Activated CD4-positive, CD25-positive, alpha-beta regulatory T cell treated with anti-CD3 and anti-CD28 coated beads, Interleukin-2, amount 50 U/mL, for 72 hours (primary cell): ENCODE data around the gene ADTRP.
"Not testable (repeated sequence)": the region's sequence is repeated elsewhere in the genome, so short reads cannot be mapped to it uniquely, and the experiment has no call there.

Source experiments
- DNase-seq: peaks from one replicate; pipeline ENCODE4 v3.0.0; 2021

ADTRP gene

DNA sequence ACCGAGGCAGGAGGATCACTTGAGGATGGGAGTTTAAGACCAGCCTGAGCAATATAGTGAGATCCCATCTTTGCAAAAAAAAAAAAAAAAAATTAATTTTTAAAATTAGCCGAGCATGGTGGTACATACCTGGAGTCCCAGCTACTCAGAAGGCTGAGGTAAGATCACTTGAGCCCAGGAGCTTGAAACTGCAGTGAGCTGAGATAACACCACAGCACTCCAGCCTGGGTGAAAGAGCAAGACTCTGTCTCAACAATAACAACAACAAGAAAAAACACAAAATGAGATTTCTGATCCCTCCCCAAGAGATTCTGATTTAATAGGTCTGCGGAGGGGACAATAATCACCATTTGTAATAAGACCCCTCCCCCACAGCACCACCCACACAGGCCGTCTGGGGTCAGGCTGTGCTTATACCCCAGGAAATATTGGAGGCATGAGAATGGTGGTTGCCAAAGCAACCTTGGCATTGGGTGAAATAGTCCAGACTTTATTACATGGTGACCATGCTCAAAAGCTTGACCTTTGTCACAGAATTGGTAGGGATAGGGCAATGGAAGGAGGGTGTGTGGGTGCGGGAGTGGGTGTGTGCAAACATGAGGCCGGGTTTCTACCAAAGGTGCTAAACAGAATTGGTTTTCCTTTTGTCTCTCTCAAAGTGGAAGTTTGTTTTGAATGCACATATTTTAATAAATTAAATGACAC lies 24.4 kb upstream of the ADTRP start:
- no peak for DNase-seq

DNA sequence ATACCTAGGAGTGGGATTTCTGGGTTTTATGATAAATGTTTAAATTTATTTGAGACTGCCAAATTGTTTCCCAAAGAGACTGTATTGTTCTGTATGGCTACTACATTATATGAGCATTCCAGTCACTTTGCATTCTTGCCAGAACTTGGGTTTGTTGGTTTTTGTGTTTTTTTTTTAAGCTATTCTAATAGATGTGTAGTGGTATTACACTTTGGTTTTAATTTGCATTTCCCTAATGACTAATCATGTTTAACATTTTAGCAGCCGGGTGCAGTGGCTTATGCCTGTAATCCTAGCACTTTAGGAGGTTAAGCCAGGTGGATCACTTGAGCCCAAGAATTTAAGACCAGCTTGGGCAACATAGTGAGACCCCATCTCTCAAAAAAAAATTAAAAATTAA lies 21.9 kb upstream of the ADTRP start:
- DNase-seq = not testable (repeated sequence)

DNA sequence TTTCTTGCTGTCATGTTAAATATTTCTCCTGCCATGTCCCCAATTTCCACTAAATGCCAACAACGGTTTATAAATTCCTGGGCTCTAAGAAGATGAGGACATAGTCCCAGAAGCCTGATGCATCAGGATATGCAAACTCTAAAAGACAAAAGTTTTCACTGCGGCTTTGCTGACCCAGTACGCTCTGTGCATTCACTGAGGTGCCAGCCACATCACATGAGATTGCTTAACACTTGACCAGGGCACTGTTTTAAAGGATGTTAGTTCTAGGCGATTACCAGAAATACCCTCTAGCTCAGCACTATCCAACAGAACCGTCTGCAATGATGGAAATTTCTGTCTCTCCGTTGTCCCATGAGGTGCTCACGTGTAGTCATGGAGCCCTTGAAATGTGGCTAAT lies 19.9 kb upstream of the ADTRP start:
- no peak for DNase-seq

DNA sequence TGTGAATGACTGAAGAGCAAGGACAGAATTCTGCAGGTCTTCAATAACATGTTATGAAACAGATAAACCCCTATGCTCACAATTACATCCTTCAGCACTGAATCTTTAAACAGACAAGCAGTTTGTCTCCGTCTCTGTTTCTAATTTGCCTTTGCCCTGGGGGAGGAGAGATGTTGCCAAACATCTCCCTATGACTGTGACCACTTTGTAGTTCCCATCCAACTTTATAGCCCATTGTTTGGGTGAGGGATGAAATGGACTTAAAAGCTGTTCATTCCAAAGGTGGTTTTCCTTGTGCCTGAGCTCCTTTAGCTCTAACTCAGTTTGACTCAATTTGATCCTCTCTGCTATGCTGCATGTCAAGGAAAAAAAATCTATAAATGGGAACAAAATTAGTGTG lies 19.5 kb upstream of the ADTRP start:
- no peak for DNase-seq

DNA sequence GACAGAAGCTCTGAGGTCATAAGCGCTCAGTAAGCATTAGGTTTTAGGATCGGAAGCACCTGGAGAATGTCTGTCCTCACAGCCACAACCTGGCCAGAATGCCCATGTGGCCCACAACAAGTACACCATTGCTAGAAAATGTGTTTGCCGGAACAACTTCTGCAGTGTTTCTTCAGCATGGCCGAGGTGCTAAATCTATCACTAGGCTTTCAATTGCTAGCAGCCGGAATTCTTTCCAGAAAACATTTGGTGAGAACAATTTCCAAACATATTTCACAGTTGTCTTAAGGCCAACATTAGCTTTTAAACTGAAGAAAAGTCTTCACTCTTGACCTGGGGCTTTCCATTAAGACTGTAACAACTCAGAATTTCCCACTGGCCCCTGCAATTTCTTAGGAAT lies 18.2 kb upstream of the ADTRP start:
- no peak for DNase-seq

DNA sequence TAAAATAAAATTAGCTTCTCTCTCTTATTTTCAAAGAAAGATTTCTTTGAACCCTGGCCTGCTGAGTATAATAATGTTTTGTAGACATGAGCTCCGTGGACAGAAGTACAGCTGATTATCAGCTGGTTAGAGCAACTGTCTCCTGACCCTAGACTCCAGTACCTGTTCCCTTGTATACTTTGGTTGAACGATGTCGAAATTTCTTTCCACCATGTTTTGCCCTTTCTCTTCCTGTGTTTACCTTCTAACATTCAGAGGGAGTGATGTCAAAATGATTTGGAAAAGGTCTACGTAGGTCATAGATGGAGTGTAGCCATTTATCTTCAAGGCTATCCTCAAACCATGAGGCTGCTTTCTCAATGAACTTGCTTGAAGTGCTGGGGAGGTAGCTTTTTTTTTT lies 16.8 kb upstream of the ADTRP start:
- DNase-seq = no peak

DNA sequence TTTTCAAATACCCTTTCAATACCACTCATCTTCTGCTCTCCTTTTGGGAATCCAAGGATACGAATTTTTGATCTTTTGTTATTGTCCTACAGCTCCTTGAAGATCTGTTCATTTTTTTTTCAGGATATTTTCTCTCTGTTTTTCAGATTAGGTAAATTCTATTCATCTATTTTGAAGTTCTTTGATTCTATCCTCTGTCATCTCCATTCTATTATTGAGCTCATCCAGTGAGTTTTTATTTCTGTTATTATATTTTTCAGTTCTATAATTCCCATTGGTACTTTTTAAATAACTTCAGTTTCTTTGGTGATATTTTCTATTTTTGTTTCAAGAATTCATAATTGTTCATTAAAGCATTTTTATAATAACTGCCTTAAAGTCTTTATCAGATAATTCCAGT lies 14.7 kb upstream of the ADTRP start:
- no peak for DNase-seq

DNA sequence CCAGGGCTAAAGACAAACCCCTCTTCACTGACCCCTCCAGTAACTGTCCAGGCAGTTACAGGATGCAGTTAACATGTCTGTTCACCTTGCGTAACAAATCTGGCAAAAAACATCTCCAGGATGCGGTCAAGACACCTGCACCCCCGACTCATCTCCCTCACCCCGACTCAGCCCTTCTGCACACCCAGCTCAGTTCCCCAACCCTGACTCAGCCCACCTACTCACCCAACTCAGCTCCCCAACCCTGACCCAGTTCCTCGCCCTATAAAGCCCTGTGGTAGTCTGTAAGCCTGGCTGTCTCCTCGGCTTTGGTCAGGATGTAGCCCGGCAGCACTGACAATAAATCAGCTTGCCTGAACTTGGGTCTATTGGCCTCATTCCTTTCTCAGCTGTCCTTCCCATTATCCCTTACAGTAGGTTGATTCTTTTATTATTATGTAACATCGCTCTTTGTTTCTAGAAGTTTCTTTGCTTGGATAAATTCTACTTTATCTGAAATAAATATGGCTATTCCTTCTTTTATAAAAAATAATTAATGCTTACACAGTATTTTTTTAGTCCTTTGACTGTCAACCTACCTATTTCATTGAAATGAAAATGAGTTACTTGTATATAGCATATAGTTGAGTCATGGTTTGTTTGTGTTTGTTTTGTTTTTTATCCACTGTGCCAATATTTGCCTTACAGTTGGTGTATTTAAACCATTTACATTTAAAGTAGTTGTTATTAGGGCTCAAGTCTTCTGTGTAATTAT lies 12.9 kb upstream of the ADTRP start:
- DNase-seq = no peak

DNA sequence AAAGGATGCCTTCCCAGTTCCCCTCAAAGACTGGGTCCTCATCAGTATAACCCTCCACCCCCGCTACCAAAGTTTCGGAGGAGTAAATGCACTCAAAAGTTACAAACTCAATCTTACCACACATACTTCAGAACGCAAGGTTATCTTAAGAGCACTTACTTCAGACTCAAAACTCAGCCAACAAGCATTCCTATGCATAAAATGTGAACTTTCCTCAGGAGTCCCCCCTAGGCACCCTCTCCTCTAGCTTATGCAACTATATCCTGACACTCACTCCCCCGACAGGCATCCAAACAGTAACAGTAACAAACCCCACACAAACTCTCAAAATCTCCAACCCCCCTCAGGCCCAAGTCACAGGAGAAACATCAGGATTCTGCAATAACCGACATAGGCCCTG lies 11.1 kb upstream of the ADTRP start:
- DNase-seq = no peak

DNA sequence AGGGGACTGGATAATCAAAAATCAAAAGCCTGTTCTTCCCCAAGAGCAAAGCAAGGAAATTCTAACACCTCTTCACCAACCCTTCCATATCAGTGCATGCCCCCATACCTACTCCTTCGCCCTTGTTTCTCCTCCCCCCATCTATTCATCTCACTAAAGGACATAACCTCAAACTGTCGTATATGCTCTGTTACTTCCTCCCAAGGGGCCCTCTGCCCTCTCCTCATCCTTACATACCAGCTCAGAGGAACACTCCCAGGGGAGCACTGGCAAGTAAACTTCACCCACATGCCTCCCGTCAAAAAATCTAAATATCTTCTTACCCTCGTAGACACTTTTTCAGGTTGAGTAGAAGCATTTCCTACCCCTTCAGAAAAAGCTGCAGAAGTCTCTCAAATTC lies 9.4 kb upstream of the ADTRP start:
- no peak for DNase-seq

DNA sequence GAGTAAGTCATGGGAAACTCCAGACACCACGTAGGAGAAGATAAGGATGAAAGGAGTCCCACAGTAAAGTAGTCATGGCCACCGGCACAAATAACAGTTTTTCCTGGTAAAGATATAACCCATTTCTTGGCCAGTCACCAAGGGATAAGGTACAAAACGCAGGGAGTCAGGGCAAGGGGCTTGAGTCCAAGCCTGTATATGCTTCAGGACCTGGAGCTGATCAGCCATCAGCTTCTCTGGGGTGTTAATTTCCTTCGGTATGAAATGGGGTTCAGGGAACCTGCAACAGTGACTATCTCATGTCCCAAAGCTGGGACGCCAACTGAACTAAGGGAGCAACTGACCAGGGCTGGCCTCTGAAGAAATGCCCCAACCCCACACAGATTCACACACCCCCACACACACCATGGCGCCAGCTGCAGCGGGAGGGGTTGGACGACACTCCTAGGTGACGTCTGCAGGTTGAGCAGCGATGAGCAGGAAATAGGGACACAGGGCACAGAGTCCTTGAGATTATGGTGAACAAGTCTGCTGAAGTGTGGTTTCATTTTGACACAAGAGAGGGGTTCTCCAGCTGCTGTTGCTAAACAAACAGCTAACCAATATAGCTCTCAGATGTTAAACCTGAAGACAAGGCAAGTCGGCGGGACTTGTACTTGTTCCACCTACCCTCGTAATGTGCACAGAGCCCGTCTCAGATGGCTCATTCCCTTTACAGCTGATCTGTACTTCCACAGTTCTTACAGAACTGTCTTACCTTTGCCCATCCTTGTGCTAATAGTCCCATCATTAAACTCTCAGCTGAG lies 7.4 kb upstream of the ADTRP start:
- DNase-seq = peak; percentile 52

DNA sequence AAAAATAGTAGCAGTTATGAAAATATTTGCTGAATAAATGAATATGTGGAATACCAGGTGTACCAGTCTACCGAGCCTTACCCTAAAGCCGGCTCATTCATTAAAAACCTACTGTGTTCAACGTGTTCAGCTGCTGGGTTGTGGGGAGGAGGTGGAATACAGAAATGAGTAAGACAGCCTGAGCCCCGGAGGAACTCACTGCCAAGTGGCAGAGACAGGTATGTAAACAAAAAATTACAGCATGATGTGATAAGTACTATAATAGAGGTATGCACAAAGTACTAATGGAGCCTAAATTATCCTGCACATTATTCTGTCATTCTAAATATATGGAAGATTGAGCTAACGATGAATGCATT lies 6.8 kb upstream of the ADTRP start:
- no peak for DNase-seq

DNA sequence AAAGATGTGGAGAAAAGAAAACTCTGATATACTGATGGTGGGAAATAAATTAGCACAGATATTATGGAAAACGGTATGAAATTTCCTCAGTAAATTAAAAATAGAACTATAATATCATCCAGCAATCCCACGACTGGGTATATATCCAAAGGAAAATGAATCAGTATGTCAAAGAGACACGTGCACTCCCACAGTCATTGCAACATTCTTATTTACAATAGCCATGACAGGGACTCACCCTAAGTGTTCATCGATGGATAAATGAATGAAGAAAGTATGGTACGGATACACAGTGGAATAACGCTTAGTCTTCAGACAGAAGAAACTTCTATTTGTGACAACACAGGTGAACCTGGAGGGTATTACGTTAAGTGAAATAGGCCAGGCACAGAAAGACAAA lies 5.7 kb upstream of the ADTRP start:
- DNase-seq = no peak

DNA sequence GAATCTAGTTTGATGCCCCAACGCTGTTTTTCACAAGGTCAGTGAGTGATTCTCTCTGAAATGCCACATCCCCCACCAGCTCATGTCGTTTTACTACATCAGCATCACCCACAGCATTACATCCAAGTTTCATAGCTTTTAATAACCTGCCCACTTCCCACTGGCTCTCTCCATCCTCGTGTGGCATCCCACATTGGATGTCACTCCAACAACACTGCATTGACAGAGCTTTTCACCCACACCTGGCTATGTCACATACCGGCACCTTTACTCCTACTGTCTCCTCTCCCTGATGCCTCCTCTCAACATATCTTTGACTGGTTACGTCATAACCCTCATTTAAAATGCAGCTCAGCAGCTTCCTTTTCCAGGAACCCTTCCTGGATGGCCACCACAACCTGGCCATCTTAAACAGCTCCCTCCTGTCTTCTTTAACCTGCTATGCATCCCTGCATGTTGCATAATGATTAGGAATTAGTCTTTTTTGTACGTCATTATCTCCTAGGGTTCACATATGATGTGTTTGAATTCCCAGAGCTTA lies 5.0 kb upstream of the ADTRP start:
- no peak for DNase-seq

DNA sequence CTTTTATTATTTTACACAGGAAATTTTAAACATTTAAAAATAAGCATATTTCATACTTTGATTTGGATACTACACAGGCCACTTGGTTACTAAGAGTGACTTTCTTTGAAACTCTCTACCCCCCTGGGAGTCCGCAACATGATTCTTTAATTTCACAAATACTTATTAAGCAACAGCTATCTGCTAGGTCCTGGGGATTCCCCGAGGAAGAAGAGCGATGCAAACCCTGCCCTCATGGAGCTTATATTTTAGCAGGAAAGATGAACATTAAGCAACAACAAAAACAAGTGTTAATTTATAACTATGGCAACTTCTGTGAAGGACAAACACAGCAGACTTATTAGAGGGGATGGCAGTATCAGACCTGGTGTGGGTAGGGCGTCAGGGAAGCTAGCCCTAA lies 3.9 kb upstream of the ADTRP start:
- DNase-seq = no peak

DNA sequence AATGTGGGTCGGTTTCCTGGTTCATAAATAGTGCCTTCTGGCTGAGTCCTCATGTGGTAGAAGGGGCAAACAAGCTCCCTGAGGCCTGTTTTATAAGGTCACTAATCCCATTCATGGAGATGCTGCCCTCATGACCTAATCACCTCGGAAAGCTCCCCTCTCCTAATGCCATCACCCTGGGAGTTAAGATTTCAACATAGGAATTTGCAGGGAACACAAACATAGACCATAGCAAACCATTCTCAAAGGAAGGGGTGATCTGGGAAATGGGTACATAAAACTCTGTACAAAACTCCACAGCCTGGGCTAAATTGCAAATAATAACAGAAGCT lies 1.5 kb upstream of the ADTRP start:
- no peak for DNase-seq

DNA sequence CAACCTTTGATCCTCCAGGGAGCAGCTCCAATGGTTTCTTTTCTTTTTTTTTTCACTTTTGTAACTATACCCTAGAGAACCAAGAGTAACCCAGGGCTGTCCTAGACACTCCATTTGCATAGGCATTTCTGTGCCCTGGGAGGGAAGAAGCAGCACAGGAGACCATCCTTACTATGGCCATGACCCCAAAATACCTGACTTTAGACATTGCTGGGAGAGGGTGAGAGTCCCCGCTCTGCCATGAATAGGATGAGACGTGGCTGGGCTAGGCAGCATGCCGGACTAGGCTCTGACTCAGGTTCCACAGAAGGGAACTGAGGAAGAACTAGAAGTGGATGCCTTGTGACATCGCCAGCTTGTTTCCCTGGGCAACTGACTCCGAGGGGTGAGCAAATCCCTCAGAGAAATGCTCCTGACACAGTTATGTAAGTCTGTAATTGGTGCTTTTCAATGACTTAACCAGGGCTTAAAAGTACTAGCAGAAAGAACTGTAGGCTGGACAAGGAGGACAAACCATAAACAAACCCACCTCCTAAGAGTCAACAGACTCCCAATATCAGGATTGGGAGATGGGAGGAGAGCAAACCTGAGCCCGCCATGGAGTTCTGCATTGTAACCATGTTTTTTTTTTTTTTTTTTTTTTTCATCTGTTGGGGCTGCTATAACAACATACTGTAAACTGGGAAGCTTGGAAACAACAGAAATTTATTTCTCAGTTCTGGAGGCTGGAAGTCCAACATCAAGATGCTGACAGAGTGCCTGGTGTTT lies 910 bp upstream of the ADTRP start:
- DNase-seq = no peak

DNA sequence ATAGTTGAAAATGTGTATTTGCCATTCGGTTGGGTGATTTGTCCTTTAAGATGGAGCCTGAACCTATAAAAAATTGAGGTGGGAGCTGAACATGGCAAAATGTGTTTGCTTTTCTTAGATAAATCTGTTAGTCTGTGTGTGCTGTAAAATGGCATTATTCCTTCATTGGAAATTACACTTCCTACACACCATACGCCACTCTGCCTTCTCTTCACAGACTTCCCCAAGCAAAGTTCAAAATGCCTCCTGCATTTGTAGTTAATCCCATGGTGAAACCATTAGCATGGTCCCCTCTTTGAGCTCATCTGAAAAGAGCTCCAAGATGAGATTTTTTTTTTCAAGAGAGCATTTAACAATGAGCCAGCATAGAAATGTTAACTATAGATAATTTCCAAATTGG lies 567 bp downstream of the ADTRP start:
- DNase-seq = no peak

DNA sequence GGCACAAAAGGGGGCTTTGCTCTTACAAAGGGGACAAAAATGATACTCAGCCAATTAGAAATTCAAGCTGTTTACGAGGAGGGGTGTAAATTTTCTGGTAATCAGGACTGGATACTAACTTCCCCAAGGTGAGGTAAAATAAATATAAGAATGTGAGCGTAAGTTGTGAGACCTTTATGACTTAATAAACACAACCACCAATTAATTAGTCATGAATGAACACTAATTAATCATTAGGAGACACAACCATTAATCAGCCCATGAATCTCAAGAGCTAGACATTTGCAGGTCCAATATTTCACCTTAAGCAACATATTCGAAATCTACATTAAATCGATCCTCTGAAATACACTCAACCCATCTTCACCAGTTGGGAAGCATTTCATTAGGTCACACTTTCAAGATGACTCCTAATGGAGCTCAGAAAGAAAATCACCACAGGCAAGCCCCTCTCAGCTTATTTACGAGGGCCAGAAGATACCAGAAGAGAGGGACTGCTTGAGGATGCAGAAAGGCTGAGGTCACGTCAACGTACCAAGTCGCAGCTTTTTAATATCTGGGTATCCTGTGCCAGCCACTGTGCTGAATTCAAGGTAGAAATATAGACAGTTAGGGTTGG lies 2.7 kb downstream of the ADTRP start:
- DNase-seq = no peak

DNA sequence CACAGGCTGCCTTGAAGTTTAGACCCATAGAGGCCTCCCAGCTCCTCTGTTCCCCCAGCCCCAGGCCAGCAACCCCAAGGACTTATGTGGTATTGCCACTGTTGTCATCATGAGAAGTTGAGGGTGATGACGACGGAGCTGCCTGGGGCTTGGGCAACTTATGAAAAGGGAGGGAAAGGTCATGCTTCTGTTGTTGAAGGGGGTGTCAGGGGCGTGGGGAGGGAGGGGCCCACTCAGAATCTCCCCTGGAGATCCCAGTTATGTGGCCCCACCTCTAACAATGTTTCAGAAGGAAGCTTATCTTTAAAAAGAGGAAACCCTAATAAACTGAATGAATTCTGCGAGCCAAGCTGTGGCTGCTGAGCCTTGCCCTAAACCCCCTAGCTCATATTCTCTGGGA lies 4.2 kb downstream of the ADTRP start:
- no peak for DNase-seq

DNA sequence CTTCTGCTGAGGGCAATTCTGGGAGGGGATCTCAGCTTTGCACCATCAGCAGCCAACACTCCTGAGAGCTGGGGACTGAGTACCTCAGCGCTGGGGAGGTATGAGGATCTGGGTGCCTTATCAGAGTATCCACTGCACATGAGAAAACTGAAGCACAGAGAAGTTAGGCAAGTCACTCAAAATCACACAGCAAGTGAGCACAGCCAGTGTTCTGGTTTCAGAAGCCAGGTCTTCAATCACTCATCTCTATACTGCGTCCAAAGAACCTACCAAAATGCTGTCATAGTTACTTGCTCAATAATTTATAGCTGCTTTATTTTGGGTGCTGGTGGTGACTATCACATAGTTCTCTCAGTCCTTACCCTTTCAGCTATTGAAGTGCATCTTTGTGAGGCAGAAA lies 5.0 kb downstream of the ADTRP start:
- no peak for DNase-seq

DNA sequence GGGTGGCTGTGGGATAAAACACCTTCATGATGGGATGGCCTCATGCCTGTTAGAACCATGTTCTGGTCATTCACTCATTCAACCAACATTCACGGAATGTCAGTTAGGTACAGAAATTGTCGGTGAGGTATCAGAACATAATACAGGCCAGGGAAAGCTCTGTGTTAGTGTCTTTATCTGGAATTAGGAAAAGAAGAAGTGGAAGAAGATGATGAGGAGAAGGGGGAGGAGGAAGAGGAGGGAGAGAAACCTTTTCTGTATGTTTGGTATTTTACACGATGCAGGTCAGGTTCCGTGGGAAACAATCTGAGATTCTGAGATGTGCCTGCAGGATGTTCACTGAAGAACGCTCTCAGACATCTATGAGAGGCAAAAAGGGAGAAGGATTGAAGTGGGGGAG lies 5.6 kb downstream of the ADTRP start:
- no peak for DNase-seq
